ENCODE results near the gene IPO5. TPM values are rescaled to one million over a fixed set of nuclear protein-coding genes. Genes with fewer than 3 reads are reported as not detected.
A peak's percentile ranks its signal among the peaks of the same experiment; 100 is the strongest.
"Not testable (repeated sequence)": the region's sequence is repeated elsewhere in the genome, so short reads cannot be mapped to it uniquely, and the experiment has no call there.

IPO5 gene
- polyA plus RNA-seq, 4 donors = 8.7 to 104 (median 30.7) TPM

DNA sequence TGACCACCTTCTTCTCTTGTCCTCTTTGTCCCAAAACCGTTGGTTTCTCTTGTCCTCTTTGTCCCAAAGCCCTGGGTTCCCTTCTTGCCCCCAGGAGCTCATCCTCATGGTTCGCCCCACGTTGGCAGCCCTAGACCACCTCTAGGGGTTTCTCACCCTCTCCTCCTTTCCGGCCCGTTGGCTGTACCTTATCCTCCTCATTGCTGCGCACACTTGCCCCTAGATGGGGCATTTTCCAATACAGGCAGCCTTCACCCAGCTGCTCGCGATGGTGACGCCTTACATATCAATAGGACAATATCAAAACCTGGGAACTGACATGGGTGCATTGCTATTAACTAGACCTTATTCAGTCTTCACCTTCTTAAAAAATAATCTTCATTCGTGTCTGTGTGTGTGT, 86.5 kb downstream of the IPO5 start:
- no peak for FAIRE-seq

DNA sequence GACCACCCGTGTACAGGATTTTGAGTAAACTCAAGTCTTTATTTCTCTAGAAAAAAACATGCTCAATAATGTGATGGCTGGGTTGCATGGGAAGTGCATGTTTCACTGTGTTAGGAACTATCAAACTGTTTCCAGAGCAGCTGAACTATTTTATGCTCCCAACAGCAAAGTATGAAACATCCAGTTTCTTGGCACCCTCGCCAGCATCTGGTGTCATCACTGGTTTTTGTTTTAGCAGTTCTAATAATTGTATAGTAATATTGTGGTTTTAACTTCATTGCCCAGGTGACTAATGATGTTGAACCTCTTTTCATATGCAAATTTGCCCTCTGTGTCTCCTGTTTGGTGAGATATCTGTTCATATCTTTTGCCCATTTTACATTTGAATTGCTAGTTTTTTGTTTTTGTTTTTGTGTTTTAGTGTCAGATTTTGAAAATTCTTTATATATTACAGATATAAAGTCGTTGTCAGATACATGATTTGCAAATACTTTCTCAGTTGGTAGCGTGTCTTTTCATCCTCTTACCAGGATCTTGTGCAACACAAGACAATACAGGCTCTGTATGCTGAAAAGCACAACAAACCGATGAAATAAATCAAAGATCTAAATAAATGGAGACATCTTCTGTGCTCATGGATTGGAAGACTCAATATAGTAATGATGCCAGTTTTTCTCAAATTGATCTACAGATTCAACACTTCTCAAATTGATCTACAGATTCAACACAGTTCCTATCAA, 87.8 kb downstream of the IPO5 start:
- Histone ChIP-seq H3K4me3 (ENCODE audit: low read depth in 1 of 3, low read length in 3 of 3) (no peak overlapping the region), H3K27me3 (ENCODE audit: control insufficient read depth in 3 of 3, insufficient read depth in 3 of 3, low read length in 3 of 3) (no peaks in the 10 kb centered on the region), H3K27ac (ENCODE audit: low read depth in 1 of 3, low read length in 2 of 3) (no peak overlapping the region), H3K9me3 (ENCODE audit: control insufficient read depth in 2 of 2, insufficient read depth in 1 of 2, low read depth in 1 of 2, low read length in 1 of 2) (no peaks in the 10 kb centered on the region), H3K36me3 (ENCODE audit: control insufficient read depth in 3 of 3, insufficient read depth in 2 of 3, low read depth in 1 of 3, low read length in 3 of 3) (no peaks in the 10 kb centered on the region), H3K4me1 (ENCODE audit: control insufficient read depth in 3 of 3, insufficient read depth in 2 of 3, low read depth in 1 of 3, low read length in 2 of 3) (no peaks in the 10 kb centered on the region)
- DNase-seq = no peak
- 78 to 86% (median 78%) methylated on average over 5 of the region's 5 CpGs for WGBS, 3 donors
- no peak for FAIRE-seq

More for the DNA sequence above, 86.5 kb downstream of the IPO5 start:
- no peak overlapping the region for H3K27ac ChIP-seq (ENCODE audit: low read depth in 1 of 3, low read length in 2 of 3)
- no peaks in the 10 kb centered on the region for H3K36me3 ChIP-seq (ENCODE audit: control insufficient read depth in 3 of 3, insufficient read depth in 2 of 3, low read depth in 1 of 3, low read length in 3 of 3)
- no peaks in the 10 kb centered on the region for H3K4me1 ChIP-seq (ENCODE audit: control insufficient read depth in 3 of 3, insufficient read depth in 2 of 3, low read depth in 1 of 3, low read length in 2 of 3)
- WGBS, 3 donors = 82 to 88% (median 86%) methylated on average over 10 of the region's 10 CpGs
- no peaks in the 10 kb centered on the region for H3K9me3 ChIP-seq (ENCODE audit: control insufficient read depth in 2 of 2, insufficient read depth in 1 of 2, low read depth in 1 of 2, low read length in 1 of 2)
- DNase-seq = no peak
- no peak overlapping the region for H3K4me3 ChIP-seq (ENCODE audit: low read depth in 1 of 3, low read length in 3 of 3)
- H3K27me3 ChIP-seq (ENCODE audit: control insufficient read depth in 3 of 3, insufficient read depth in 3 of 3, low read length in 3 of 3) = no peaks in the 10 kb centered on the region

DNA sequence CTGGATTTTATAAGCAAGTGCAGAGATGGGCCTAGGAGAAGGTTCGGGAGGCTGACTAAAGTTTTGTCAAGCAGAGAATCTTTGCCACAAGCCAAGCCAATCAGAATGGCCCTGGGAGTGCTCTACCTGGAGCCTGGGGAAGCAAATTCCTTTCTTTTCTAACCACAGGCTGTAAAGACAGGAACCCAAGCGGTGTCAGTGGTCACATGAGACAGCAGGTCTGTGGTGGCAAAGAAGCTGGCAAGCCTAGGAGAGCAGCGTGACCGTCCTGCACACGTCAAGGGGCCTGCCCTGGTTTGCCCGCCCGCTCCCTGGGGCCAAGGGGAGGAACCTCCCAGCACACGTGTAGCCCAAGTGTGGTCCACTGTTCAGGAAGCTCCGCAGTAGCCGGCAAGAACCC, 90.8 kb downstream of the IPO5 start:
- WGBS, 3 donors = 74 to 90% (median 78%) methylated on average over 10 of the region's 10 CpGs
- H3K27ac ChIP-seq (ENCODE audit: low read depth in 1 of 3, low read length in 2 of 3) = no peak overlapping the region
- H3K9me3 ChIP-seq (ENCODE audit: control insufficient read depth in 2 of 2, insufficient read depth in 1 of 2, low read depth in 1 of 2, low read length in 1 of 2) = no peaks in the 10 kb centered on the region
- no peaks in the 10 kb centered on the region for H3K4me1 ChIP-seq (ENCODE audit: control insufficient read depth in 3 of 3, insufficient read depth in 2 of 3, low read depth in 1 of 3, low read length in 2 of 3)
- no peaks in the 10 kb centered on the region for H3K27me3 ChIP-seq (ENCODE audit: control insufficient read depth in 3 of 3, insufficient read depth in 3 of 3, low read length in 3 of 3)
- DNase-seq (no peak), FAIRE-seq (no peak)
- H3K36me3 ChIP-seq (ENCODE audit: control insufficient read depth in 3 of 3, insufficient read depth in 2 of 3, low read depth in 1 of 3, low read length in 3 of 3) = no peaks in the 10 kb centered on the region
- no peak overlapping the region for H3K4me3 ChIP-seq (ENCODE audit: low read depth in 1 of 3, low read length in 3 of 3)

DNA sequence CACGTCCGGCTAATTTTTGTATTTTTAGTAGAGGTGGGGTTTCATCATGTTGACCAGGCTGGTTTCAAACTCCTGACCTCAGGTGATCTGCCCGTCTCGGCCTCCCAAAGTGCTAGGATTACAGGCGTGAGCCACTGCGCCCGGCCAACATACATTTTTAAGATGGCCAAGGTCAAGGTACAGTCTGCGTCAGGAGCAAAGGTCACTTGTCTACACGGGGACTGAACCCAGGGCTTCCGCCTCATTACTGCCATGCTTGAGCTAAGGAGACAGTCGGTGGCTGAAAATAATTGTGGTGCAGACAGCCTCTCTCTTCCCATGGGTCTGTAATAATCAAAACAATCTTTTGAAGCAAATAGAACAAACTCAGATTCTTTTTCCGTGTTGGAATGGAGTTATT, 94.3 kb downstream of the IPO5 start:
- 36 to 64% (median 40%) methylated on average over 12 of the region's 12 CpGs for WGBS, 3 donors
- H3K4me3 ChIP-seq (ENCODE audit: low read depth in 1 of 3, low read length in 3 of 3); H3K4me1 ChIP-seq (ENCODE audit: control insufficient read depth in 3 of 3, insufficient read depth in 2 of 3, low read depth in 1 of 3, low read length in 2 of 3); H3K36me3 ChIP-seq (ENCODE audit: control insufficient read depth in 3 of 3, insufficient read depth in 2 of 3, low read depth in 1 of 3, low read length in 3 of 3); H3K27ac ChIP-seq (ENCODE audit: low read depth in 1 of 3, low read length in 2 of 3); H3K27me3 ChIP-seq (ENCODE audit: control insufficient read depth in 3 of 3, insufficient read depth in 3 of 3, low read length in 3 of 3); H3K9me3 ChIP-seq (ENCODE audit: control insufficient read depth in 2 of 2, insufficient read depth in 1 of 2, low read depth in 1 of 2, low read length in 1 of 2); FAIRE-seq: not testable (repeated sequence)
- peak in 1 of 2 donors; percentile 36 for DNase-seq

DNA sequence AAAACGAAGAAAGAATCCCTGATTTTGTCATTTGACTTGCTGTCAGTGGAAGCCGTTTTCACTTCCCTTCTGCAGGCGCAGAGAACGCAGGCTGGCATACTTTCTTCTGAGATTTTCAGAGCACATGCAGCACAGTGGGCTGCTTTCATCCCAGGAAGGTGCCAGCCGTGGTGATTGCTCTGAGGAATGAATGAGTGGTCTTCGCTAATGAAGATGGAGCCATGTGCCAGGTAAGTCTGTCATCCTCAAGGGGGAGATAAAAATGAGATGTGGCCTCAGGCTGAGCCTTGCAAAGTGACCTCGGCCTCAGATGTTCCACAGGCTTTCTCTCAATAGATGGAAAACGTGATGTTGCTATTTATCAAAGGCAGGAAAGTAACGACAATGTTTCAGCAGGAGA, 94.8 kb downstream of the IPO5 start:
- no peak for FAIRE-seq

DNA sequence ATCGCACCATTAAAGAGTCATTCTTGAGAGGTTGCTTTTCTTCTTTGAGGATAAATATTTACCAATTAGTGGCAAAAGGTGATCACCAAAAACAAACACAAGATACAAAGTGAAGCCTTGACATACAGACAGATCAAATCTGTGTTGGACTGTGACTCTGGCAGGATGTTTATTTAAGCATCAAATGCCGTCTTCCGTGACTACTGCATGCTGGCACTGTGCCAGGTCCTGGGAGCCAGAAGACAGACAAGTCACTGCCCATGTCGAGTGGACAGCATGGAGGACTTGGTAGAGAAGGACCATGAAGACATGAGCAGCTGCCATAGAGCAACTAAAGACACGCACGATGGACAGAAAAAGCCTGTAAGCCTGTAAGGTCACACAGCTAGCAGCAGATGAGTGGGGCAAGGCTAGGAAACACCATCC, 96.6 kb downstream of the IPO5 start:
- no peaks in the 10 kb centered on the region for H3K4me1 ChIP-seq (ENCODE audit: control insufficient read depth in 3 of 3, insufficient read depth in 2 of 3, low read depth in 1 of 3, low read length in 2 of 3)
- no peaks in the 10 kb centered on the region for H3K9me3 ChIP-seq (ENCODE audit: control insufficient read depth in 2 of 2, insufficient read depth in 1 of 2, low read depth in 1 of 2, low read length in 1 of 2)
- H3K27me3 ChIP-seq (ENCODE audit: control insufficient read depth in 3 of 3, insufficient read depth in 3 of 3, low read length in 3 of 3) = peaks cover 0 to 3% (median 0%) of the 10 kb centered on the region in 3 donors
- H3K4me3 ChIP-seq (ENCODE audit: low read depth in 1 of 3, low read length in 3 of 3) = no peak overlapping the region
- H3K27ac ChIP-seq (ENCODE audit: low read depth in 1 of 3, low read length in 2 of 3) = no peak overlapping the region
- H3K36me3 ChIP-seq (ENCODE audit: control insufficient read depth in 3 of 3, insufficient read depth in 2 of 3, low read depth in 1 of 3, low read length in 3 of 3) = no peaks in the 10 kb centered on the region
- WGBS, 3 donors = 52 to 57% (median 54%) methylated on average over 6 of the region's 6 CpGs
- no peak for DNase-seq
- no peak for FAIRE-seq

More for the DNA sequence above, 94.8 kb downstream of the IPO5 start:
- H3K36me3 ChIP-seq (ENCODE audit: control insufficient read depth in 3 of 3, insufficient read depth in 2 of 3, low read depth in 1 of 3, low read length in 3 of 3) = no peaks in the 10 kb centered on the region
- H3K4me3 ChIP-seq (ENCODE audit: low read depth in 1 of 3, low read length in 3 of 3) = no peak overlapping the region
- WGBS, 3 donors = 71 to 75% (median 75%) methylated on average over 9 of the region's 9 CpGs
- no peak for DNase-seq
- no peaks in the 10 kb centered on the region for H3K4me1 ChIP-seq (ENCODE audit: control insufficient read depth in 3 of 3, insufficient read depth in 2 of 3, low read depth in 1 of 3, low read length in 2 of 3)
- H3K9me3 ChIP-seq (ENCODE audit: control insufficient read depth in 2 of 2, insufficient read depth in 1 of 2, low read depth in 1 of 2, low read length in 1 of 2) = no peaks in the 10 kb centered on the region
- H3K27me3 ChIP-seq (ENCODE audit: control insufficient read depth in 3 of 3, insufficient read depth in 3 of 3, low read length in 3 of 3) = peaks cover 0 to 3% (median 0%) of the 10 kb centered on the region in 3 donors
- H3K27ac ChIP-seq (ENCODE audit: low read depth in 1 of 3, low read length in 2 of 3) = no peak overlapping the region

DNA sequence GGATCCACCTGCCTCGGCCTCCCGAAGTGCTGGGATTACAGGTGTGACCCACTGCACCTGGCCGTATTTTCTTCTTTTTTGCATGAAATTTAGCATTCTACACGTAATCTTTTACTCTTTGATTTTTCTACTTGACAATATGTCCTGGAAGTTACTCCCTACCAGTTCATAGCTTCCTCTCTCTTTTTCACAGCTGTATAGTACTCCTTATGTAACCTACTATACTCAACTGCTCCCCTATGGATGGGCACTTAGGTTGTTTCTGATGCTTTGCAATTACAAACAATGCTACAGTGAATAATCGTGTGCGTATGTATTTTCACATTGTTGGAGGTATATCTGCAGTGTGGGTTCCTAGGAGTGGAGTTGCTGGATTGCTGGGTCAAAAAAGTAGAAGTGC, 98.9 kb downstream of the IPO5 start:
- H3K4me3 ChIP-seq (ENCODE audit: low read depth in 1 of 3, low read length in 3 of 3) = no peak overlapping the region
- no peaks in the 10 kb centered on the region for H3K36me3 ChIP-seq (ENCODE audit: control insufficient read depth in 3 of 3, insufficient read depth in 2 of 3, low read depth in 1 of 3, low read length in 3 of 3)
- WGBS, 3 donors = 84 to 97% (median 92%) methylated on average over 6 of the region's 6 CpGs
- H3K9me3 ChIP-seq (ENCODE audit: control insufficient read depth in 2 of 2, insufficient read depth in 1 of 2, low read depth in 1 of 2, low read length in 1 of 2) = no peaks in the 10 kb centered on the region
- DNase-seq (no peak), FAIRE-seq (no peak)
- H3K27me3 ChIP-seq (ENCODE audit: control insufficient read depth in 3 of 3, insufficient read depth in 3 of 3, low read length in 3 of 3) = peaks cover 0 to 3% (median 0%) of the 10 kb centered on the region in 3 donors
- H3K27ac ChIP-seq (ENCODE audit: low read depth in 1 of 3, low read length in 2 of 3) = no peak overlapping the region
- H3K4me1 ChIP-seq (ENCODE audit: control insufficient read depth in 3 of 3, insufficient read depth in 2 of 3, low read depth in 1 of 3, low read length in 2 of 3) = no peaks in the 10 kb centered on the region

DNA sequence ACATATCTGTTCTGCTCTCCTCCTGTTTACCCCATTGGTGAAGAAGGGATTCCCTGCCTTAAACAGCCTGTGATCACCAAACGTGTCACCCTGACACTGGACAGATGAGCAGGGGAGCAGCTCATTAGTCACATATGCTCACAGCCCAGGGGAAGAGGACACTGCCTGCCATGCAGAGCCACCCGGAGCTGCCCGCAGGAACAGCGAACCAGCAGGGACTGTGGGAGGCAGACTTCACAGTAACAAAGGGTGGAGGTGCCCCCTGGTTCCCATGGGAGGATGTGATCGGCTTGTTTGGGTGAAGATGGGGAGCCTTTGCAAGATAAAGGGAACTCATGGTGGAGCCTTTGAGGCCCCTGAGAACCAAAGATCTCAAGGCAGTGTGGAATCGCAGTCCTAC, 100.8 kb downstream of the IPO5 start:
- Histone ChIP-seq H3K4me3 (ENCODE audit: low read depth in 1 of 3, low read length in 3 of 3) (no peak overlapping the region), H3K27ac (ENCODE audit: low read depth in 1 of 3, low read length in 2 of 3) (no peak overlapping the region), H3K9me3 (ENCODE audit: control insufficient read depth in 2 of 2, insufficient read depth in 1 of 2, low read depth in 1 of 2, low read length in 1 of 2) (no peaks in the 10 kb centered on the region), H3K36me3 (ENCODE audit: control insufficient read depth in 3 of 3, insufficient read depth in 2 of 3, low read depth in 1 of 3, low read length in 3 of 3) (no peaks in the 10 kb centered on the region), H3K27me3 (ENCODE audit: control insufficient read depth in 3 of 3, insufficient read depth in 3 of 3, low read length in 3 of 3) (peaks cover 0 to 3% (median 0%) of the 10 kb centered on the region in 3 donors), H3K4me1 (ENCODE audit: control insufficient read depth in 3 of 3, insufficient read depth in 2 of 3, low read depth in 1 of 3, low read length in 2 of 3) (no peaks in the 10 kb centered on the region)
- DNase-seq = no peak
- no peak for FAIRE-seq
- 84 to 91% (median 88%) methylated on average over 6 of the region's 6 CpGs for WGBS, 3 donors

DNA sequence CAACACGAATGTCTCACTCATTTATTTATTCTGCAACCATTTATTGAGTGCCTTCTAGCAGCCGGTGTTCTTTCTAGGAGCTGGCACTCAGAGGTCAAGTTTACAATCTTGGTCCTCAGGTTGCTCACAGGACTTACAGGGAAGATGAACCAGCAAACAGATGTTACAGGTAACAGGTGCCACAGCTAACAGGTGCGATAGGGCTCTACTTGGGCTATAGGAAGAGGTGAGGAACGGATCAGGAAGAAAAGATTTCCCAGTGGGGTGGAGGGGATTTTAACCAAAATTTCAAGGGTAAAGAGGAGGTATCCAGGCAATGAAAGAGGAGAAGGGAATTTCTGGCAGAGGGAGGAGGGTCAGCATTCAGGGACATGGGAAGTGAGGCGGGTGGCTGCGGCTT, 102.1 kb downstream of the IPO5 start:
- 74 to 79% (median 77%) methylated on average over 6 of the region's 6 CpGs for WGBS, 3 donors
- DNase-seq (no peak), FAIRE-seq (no peak)
- H3K36me3 ChIP-seq (ENCODE audit: control insufficient read depth in 3 of 3, insufficient read depth in 2 of 3, low read depth in 1 of 3, low read length in 3 of 3) = no peaks in the 10 kb centered on the region
- no peak overlapping the region for H3K27ac ChIP-seq (ENCODE audit: low read depth in 1 of 3, low read length in 2 of 3)
- H3K4me1 ChIP-seq (ENCODE audit: control insufficient read depth in 3 of 3, insufficient read depth in 2 of 3, low read depth in 1 of 3, low read length in 2 of 3) = no peaks in the 10 kb centered on the region
- H3K27me3 ChIP-seq (ENCODE audit: control insufficient read depth in 3 of 3, insufficient read depth in 3 of 3, low read length in 3 of 3) = peaks cover 0 to 3% (median 0%) of the 10 kb centered on the region in 3 donors
- no peaks in the 10 kb centered on the region for H3K9me3 ChIP-seq (ENCODE audit: control insufficient read depth in 2 of 2, insufficient read depth in 1 of 2, low read depth in 1 of 2, low read length in 1 of 2)
- H3K4me3 ChIP-seq (ENCODE audit: low read depth in 1 of 3, low read length in 3 of 3) = no peak overlapping the region

All from small intestine (tissue), 7 donors.